NCI-H2227 treated with DMSO at 0.1 percent for 48 hours (cell line): ENCODE measurements around the gene AGAP9.
"Not testable (repeated sequence)": the region's sequence is repeated elsewhere in the genome, so short reads cannot be mapped to it uniquely, and the experiment has no call there.

Source experiments
- DNase-seq: peaks from one replicate; lab custom pipeline; 2025; lab: John Stamatoyannopoulos, UW

Gene AGAP9

GRCh38 chr10:47485943-47486342 lies 37.5 kb downstream of the AGAP9 start:
- not testable (repeated sequence) for DNase-seq

DNA sequence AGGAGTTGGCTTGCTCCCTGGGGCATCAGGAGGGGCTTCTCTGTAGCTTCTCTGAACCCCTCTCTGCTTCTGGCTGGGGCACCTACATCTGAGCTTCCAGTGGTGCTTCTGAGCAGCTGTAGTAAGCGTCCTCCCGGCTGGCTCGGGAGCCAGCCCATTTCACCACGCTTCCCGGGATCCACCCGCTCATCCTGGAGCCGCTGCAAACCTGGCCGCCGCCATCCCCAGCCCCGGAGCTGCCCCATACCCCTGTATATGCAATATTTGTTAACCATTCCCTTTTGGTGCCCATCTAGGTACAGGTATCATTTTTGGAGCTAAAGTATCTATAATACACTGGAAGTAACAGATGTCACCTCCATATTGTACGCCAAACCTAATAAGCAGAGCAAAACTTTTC lies 38.7 kb downstream of the AGAP9 start:
- not testable (repeated sequence) for DNase-seq

DNA sequence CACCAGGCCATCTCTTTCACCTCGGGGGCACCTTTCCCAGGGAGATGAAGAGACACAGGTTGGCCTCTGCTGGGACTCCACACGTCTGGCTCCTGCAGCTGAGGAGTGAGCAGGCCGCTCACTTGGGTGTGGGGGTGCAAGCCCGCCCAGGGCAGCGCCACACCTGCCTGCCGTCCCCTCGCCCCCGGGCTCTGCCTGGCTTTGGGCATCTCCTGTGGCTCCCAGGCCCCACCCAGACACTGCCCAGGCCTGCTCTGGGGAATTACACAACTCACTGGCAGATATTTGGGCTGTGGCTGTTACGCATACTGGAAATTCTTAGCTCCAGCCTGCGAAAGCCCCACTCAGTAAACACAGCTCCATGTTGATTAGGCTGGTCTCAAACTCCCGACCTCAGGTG lies 39.5 kb downstream of the AGAP9 start, which contains the start of gene ANXA8:
Gene ANXA8 (minus strand): TSS at position 193 of the 400 bp plus-strand sequence. CDS start 182 bp downstream, at position 11.
- not testable (repeated sequence) for DNase-seq

DNA sequence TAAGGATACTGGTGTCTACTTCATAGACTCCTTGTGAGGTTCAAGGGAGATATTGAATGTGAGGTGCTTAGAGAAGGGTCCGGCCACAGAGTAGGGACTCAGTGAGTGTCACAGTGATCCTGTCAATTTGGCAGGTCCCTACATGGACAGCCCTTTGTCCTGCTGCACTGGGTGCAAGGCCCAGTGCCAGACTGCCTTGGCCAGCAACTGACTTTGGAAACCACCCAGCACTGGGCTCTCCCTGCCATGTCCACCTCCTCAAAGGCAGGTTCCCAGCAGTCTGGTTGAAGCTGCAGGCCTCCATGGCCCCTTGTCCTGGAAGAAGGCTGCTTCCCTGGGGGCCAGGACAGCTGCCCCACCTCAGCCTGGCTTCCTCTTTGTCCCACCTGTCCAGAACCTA lies 41.1 kb downstream of the AGAP9 start:
- not testable (repeated sequence) for DNase-seq

DNA sequence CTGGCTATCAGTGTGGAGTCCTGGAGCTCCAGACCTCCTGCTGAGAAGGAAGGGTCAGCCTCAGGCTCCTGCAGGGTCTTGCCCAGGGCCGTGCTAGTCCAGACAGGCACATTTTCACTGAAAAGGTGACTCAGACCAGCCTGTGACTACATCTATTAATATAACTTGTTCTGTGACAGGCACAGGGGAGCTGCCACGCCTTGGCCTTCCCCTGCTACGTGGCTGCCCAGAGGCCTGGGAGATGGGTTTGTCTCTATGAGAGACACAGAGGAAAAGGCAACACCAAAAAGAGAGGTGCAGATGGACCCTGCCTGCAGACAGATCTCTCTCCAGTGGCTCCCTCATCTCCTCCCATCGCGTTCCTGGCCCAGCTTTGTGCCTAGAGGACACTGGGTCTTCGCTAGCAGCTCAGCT lies 41.7 kb downstream of the AGAP9 start:
- DNase-seq = not testable (repeated sequence)

GRCh38 chr10:47481182-47481766 lies 42.2 kb downstream of the AGAP9 start:
- not testable (repeated sequence) for DNase-seq

DNA sequence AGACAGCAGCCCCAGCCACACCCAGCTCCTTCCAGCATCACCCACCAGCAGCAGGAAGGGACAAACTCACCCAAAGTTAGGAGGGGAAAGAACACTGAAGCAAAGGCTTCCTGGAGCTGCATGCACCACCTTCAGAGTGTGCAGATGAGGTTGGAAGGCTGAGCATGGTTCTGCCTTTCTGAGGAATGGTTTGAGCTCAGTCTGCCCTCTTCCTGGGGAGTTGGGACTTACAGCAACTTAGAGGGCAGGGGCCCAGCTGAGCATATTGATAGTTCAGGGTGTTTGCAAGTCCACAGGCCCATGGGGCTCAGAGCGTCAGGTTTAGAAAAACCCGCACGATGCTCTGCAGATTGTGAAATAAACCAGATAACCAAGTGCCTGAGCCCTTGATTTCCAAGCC lies 43.3 kb downstream of the AGAP9 start:
- not testable (repeated sequence) for DNase-seq

- DNase-seq = not testable (repeated sequence)
Measured at GRCh38 chr10:47478114-47478513, 45.3 kb downstream of the AGAP9 start.

- not testable (repeated sequence) for DNase-seq
Measured at GRCh38 chr10:47477078-47477477, 46.4 kb downstream of the AGAP9 start.

DNA sequence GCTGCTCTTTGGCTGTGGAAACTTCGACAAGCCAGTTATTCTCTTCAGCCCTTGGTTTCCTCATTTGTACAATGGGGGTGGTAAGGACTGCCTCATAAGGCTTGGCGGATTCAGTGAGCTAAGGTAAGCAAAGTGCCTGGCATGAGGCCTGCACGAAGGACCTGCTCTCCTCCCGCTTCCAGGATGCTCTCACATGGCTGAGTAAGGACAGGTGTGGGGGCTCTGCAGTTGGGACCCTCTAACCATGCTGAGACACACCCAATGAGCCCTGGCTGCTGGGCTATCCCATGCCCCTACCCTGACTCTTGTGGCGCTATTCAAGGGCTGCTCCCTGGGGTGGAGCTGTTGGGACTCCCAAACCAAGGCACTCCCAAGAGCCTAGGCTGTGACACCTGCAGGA lies 48.3 kb downstream of the AGAP9 start:
- DNase-seq = not testable (repeated sequence)

DNA sequence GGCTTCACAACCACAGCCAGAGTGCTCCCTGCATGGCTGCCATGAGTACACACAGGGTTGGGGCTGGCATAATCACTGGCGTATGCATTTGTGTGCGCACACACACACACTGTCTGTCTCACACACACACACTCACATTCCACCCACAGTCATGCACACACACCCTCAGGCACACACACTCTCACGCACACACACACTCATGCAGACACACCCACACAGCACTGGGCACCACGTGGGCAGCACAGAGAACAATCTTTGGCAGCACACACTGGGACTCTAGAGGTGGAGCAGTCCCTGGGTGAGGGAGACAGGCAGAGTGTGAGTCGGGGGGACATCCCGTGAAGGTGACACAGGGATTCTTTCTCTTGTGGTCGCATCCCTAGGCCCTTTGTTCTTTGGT lies 49.9 kb downstream of the AGAP9 start:
- not testable (repeated sequence) for DNase-seq

DNA sequence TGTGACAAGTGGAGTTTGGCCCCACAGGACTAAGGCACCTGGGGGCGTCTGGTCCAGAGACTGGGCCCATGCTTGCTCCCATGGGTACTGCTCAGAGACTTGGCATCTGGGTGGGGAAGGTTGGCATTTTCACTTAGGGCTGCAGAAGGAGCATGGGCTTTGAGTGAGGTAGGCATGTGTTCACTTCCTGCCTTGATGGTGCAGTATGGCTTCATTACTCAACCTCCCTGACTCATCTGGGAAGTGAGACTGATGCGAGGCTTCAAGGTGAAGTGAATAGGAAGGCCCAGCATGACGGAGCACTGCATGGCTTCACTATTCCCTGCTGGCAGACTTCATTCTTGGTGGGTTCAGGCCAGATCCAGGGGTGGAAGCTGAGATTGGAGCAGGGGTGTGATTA lies 50.8 kb downstream of the AGAP9 start:
- DNase-seq = not testable (repeated sequence)

- DNase-seq = not testable (repeated sequence)
Measured at GRCh38 chr10:47472072-47472471, 51.4 kb downstream of the AGAP9 start.

DNA sequence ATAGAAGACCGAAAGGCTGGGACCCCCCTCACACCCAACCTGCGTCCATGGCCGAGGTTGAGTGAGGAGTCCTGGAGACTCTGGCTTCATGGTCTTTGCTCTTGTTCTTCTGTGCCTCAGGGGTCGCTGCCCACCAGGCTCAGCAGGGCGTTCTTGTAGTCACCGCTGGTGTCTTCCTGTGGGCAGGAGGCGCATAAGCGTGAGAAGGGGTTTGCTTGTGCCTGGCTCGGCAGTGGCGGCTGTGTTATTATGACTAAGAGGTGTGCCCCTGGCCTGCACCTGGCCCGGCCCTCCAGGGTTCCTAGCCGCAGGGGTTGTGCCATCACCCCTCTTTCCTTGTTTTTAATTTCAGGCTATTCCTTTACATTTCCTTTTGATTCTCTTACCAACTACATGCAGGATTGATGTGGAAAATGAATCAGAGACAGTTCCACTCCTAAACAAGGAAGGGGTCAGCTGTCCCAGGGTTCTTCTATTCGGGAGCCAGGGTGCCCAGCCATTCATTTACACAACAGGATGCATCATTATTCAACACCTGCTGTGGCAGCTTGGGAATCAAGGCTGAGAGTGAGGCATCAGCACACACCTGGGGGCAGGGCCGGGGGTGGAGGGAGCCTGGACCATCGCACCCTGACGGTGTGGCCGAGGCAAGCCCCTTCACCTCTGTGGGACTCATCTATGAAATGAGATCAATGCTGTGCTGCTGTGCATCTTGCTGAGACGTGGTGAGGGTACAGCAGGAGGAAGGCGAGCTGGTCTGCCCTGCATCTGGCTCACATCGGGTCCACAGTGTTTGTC lies 54.5 kb downstream of the AGAP9 start:
- DNase-seq = not testable (repeated sequence)

GRCh38 chr10:47467957-47468356 lies 55.5 kb downstream of the AGAP9 start:
- DNase-seq = not testable (repeated sequence)

DNA sequence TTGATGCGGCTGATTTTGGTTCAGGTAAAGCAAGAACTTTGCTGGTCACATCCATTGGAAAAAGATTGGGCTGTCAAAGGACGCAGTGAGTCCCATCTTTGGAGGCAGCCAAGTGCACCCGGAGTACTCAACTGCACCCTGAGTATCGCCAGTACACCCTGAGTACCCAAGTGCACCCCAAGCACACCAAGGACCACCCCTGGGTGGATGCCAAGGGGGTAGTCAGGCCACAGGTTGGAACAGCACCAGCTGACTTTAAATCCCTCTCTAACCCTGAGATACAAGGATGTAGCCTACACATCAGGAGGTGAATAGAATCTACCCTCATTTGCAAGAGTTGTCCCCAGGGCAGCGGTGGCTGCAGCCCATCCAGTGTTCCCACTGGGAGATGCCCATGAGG lies 56.0 kb downstream of the AGAP9 start:
- not testable (repeated sequence) for DNase-seq

DNA sequence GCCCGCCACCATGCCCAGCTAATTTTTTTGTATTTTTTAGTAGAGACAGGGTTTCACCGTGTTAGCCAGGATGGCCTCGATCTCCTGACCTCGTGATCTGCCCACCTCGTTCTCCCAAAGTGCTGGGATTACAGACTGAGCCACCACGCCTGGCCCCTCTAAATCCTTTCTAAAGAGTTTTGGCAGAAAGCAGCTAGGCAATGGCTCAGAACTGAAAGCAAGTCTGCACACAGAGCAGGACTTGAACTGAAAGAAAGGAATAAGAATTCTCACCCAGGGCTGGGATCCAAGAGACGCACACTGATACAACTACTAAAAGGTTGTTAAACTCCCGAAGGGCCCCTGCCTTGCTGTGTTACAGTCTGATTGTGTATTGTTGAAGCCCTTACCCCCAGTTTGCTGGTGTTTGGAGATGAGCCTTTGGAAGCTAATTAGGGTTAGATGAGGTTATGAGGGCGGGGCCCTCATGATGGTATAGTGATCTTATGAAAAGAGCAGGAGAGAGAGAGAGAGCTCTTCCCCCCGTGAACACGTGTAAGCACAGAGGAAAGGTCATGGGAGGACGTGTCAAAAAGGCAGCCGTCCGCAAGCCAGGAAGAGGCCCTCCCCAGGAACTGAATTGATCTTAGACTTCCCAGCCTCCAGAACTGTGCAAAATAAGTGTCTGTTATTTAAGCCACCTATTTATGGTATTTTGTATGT lies 58.1 kb downstream of the AGAP9 start:
- DNase-seq = not testable (repeated sequence)

GRCh38 chr10:47462577-47463358 lies 60.7 kb downstream of the AGAP9 start:
- DNase-seq = not testable (repeated sequence)

GRCh38 chr10:47461261-47461687 lies 62.2 kb downstream of the AGAP9 start:
- DNase-seq = not testable (repeated sequence)

DNA sequence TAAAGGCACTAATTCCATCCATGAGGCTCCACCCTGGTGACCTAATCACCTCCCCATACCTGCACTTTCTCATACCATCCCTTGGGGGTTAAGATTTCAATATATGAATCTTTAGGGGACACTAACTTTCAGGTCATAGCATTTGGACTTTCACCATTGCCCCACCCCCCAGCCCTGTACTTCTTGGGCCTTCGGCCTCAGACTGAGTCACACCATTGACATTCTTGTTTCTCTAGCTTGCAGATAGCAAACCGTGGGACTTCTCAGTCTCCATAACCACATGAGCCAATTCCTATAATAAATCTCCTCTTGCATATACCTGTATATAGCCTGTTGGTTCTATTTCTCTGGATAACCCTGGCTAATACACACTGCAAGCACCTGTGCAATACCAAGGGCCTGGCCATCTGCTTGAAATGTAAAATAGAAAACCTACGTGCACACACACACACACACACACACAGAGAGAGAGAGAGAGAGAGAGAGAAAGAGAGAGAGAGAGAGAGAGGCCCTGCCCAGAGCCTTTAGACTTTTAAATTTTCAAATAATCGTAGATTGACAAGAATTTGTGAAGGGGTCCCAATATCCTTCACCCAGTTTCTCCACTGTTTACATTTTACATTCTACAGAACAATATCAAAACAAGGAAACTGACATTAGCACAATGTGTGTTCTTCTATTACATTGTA lies 64.8 kb downstream of the AGAP9 start:
- no peak for DNase-seq

GRCh38 chr10:47457826-47458225 lies 65.6 kb downstream of the AGAP9 start:
- no peak for DNase-seq
